Limb (tissue), 2 donors: Measurements from ENCODE around the gene MTR.
A peak's percentile ranks its signal among the peaks of the same experiment; 100 is the strongest.
"Not testable (repeated sequence)": the region's sequence is repeated elsewhere in the genome, so short reads cannot be mapped to it uniquely, and the experiment has no call there.

Source experiments
- DNase-seq, 2 donors: peaks; one replicate each; pipeline ENCODE4 v3.0.0-alpha.2; 2016; ENCODE audit errors: extremely low spot score in 2 of 2

Gene MTR

GRCh38 chr1:236830560-236830959 is 35.5 kb downstream of the MTR start:
- no peak for DNase-seq

- no peak for DNase-seq
Measured at GRCh38 chr1:236833575-236833974, 38.5 kb downstream of the MTR start.

- peak in 1 of 2 donors; percentile 30 for DNase-seq
Measured at GRCh38 chr1:236834876-236835275, 39.8 kb downstream of the MTR start.

GRCh38 chr1:236835491-236835890 is 40.4 kb downstream of the MTR start:
- DNase-seq, result no peak

- no peak for DNase-seq
Measured at GRCh38 chr1:236836157-236836556, 41.1 kb downstream of the MTR start.

- DNase-seq, result no peak
Measured at GRCh38 chr1:236837115-236837514, 42.0 kb downstream of the MTR start.

- DNase-seq, result no peak
Measured at GRCh38 chr1:236837897-236838296, 42.8 kb downstream of the MTR start.

GRCh38 chr1:236841341-236841740 is 46.2 kb downstream of the MTR start:
- DNase-seq, result no peak

GRCh38 chr1:236844499-236845271 is 49.6 kb downstream of the MTR start:
- no peak for DNase-seq

GRCh38 chr1:236845830-236846229 is 50.7 kb downstream of the MTR start:
- no peak for DNase-seq

- DNase-seq, result no peak
Measured at GRCh38 chr1:236848274-236848923, 53.3 kb downstream of the MTR start.

GRCh38 chr1:236850077-236850979 is 55.2 kb downstream of the MTR start:
- no peak for DNase-seq

- DNase-seq, result no peak
Measured at GRCh38 chr1:236851871-236852270, 56.8 kb downstream of the MTR start.

GRCh38 chr1:236853921-236854604 is 59.0 kb downstream of the MTR start:
- no peak for DNase-seq

GRCh38 chr1:236854605-236854983 is 59.5 kb downstream of the MTR start:
- no peak for DNase-seq

GRCh38 chr1:236856649-236857048 is 61.6 kb downstream of the MTR start:
- not testable (repeated sequence) for DNase-seq

GRCh38 chr1:236858165-236858564 is 63.1 kb downstream of the MTR start:
- no peak for DNase-seq

GRCh38 chr1:236860101-236860500 is 65.0 kb downstream of the MTR start:
- DNase-seq, result no peak

GRCh38 chr1:236860674-236861073 is 65.6 kb downstream of the MTR start:
- DNase-seq, result no peak

GRCh38 chr1:236861560-236862218 is 66.6 kb downstream of the MTR start:
- no peak for DNase-seq

- DNase-seq, result no peak
Measured at GRCh38 chr1:236862219-236862591, 67.1 kb downstream of the MTR start.
